Choroid plexus epithelial cell (primary cell): ENCODE measurements around the gene SMC4.

ENCODE experiments used
- DNase-seq: peaks from one replicate; pipeline ENCODE4 v3.0.0-alpha.2; 2010; ENCODE audit warnings: low read depth
- H3K4me3 ChIP-seq: 2 replicates; pipeline ENCODE4 v1.5.1; 2011; ENCODE audit warnings: low read depth, mild to moderate bottlenecking, control low read depth, low read length, moderate library complexity
- TF ChIP-seq, protein P1 (sequence below): conservative IDR thresholded peaks from 2 replicates; pipeline ENCODE4 v1.5.1; 2011; ENCODE audit warnings: low read depth, mild to moderate bottlenecking, control low read depth, inconsistent platforms, low read length, moderate library complexity

Gene SMC4

GRCh38 chr3:160445854-160446253 lies 46.4 kb downstream of the SMC4 start:
- no peak for DNase-seq
- no peak overlapping the region for H3K4me3 ChIP-seq
- TF ChIP-seq, protein P1, sequence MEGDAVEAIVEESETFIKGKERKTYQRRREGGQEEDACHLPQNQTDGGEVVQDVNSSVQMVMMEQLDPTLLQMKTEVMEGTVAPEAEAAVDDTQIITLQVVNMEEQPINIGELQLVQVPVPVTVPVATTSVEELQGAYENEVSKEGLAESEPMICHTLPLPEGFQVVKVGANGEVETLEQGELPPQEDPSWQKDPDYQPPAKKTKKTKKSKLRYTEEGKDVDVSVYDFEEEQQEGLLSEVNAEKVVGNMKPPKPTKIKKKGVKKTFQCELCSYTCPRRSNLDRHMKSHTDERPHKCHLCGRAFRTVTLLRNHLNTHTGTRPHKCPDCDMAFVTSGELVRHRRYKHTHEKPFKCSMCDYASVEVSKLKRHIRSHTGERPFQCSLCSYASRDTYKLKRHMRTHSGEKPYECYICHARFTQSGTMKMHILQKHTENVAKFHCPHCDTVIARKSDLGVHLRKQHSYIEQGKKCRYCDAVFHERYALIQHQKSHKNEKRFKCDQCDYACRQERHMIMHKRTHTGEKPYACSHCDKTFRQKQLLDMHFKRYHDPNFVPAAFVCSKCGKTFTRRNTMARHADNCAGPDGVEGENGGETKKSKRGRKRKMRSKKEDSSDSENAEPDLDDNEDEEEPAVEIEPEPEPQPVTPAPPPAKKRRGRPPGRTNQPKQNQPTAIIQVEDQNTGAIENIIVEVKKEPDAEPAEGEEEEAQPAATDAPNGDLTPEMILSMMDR = no peak

DNA sequence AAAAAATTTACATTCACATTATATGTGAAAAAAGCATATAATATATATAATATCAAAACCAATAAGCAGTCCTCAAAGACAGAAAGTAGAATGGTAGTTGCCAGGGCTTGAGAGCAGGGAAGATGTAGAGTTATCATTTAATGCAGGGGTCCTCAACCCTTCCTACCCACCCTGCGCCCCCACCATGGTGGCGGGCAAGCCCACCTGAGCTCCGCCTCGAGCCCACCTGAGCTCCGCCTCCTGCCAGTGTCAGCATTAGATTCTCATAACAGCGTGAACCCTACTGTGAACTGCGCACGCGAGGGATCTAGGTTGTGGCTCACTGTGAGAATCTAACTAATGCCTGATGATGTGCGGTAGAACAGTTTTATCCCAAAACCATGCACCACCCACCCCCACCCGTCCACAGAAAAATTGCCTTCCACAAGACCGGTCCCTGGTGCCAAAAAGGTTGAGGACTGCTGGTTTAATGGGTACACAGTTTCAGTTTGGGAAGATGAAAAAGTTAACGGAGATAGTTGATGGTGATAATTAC lies 47.1 kb downstream of the SMC4 start:
- TF ChIP-seq, protein P1 = no peak
- H3K4me3 ChIP-seq = no peak overlapping the region
- DNase-seq = no peak

DNA sequence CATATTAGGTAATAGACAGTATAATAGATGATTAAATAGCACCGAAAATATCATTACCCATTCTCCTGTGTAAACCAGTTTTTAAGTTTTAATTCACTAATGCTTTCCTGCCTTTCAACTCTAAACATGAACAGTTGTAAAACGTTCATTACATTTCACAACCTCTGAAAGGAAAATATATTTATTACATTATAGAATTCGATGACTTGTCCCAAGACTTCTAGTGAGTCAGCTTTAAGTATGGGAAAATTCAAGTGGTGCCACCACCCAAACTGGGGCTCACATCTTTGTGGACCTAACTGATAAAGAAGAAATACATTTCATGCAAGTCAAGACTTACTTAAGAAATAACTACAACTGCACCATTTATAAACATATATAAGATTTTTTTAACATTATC lies 48.1 kb downstream of the SMC4 start:
- TF ChIP-seq, protein P1 = no peak
- peak; percentile 44 for DNase-seq
- H3K4me3 ChIP-seq = peak overlapping the region; percentile 23

GRCh38 chr3:160448845-160449635 lies 49.6 kb downstream of the SMC4 start:
- H3K4me3 ChIP-seq = peak overlapping the region; percentile 88
- TF ChIP-seq, protein P1 = no peak
- peak; percentile 53 for DNase-seq

DNA sequence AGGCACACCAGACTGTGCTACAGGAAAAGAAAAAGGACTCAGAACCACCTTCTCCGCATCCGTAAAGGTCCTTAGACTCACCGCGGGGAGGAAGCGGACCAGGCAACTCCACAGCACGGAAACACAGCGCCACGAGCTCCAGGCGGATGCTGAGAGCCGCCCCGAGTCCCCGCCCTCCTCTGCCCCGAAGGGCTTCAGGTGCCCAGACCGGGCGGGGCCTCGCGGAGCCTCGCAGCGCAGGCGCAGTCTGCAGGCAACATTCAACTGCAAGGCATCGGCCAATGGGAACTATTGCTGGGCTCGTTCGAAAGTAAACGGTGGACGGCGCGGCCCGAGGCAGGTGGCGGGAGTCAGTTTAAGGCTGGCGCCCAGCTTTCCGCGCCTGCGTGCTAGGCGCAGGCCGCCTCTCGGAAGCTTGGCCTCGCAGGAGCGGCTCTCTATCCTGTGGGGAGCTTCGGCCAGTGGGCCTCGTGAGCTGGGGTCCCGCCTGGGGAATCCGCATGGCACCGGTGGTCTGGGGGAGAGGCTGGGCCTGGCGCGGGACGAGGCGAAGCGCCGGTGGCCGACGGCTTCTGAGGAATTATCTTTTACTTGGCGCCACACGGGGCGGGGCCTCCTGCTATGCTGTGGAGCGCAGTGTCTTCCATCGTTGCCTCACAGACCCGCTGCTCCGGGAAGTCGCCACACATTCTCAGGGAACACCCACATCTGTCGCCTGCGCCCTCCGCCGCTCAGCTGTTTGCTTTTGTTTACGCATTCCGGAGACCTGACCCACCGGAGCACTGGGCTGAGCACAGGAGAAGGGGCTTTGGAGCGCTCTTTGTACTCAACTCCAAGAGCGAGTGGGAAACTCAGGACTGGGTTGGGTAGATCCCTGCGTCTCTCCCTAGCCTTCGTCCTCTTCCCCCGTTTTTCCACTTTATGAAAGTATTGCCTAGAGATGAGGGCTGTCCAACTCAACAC lies 50.5 kb downstream of the SMC4 start, which contains the start of gene TRIM59:
Gene TRIM59, minus strand, starts transcription at position 151 of the 963 bp plus-strand sequence. CDS start 10,603 bp downstream, outside the sequence.
- peak within 1 kb of the TSS; percentile 88 for H3K4me3 ChIP-seq

DNA sequence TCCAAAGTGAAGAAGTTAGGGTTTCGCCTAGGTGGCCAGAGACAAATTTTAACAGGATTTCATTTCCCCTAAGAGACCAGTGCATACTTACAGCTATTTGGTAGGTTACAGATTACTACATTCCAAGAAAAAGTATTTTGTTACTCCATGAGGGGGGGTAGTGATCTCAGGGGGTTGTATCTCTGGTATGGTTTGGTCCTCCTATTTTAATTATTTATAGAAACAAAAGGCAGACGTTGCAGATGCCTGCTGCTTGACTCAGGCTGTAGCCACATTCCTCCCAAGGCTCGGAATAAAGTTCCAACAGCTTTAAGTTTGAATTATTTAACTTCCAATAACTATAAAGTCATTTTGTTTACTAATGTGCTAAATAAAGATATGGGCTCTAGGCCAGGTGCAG lies 51.4 kb downstream of the SMC4 start:
- TF ChIP-seq, protein P1 = no peak
- DNase-seq = peak; percentile 91
- no peak overlapping the region for H3K4me3 ChIP-seq

More for the DNA sequence above, 50.5 kb downstream of the SMC4 start, which contains the start of gene TRIM59:
- TF ChIP-seq, protein P1 = peak; percentile 29
- peak; percentile 99 for DNase-seq
